IgD-negative memory B cell (primary cell): ENCODE results near the gene SV2C. TPM values are rescaled to one million over a fixed set of nuclear protein-coding genes. Genes with fewer than 3 reads are reported as not detected.
A peak's percentile ranks its signal among the peaks of the same experiment; 100 is the strongest.

Source experiments
- H3K27ac Mint-ChIP-seq, 3 donors: one replicate each; pipeline ENCODE4 v1.8.0; 2020 to 2022; ENCODE audit warnings: mild to moderate bottlenecking in 3 of 3, mixed read lengths in 3 of 3, moderate library complexity in 1 of 3
- H3K27me3 Mint-ChIP-seq: one replicate; pipeline ENCODE4 v1.8.0; 2021; ENCODE audit warnings: mixed read lengths
- H3K36me3 Mint-ChIP-seq: one replicate; pipeline ENCODE4 v1.8.0; 2020; ENCODE audit warnings: mild to moderate bottlenecking, mixed read lengths
- H3K4me1 Mint-ChIP-seq, 3 donors: one replicate each; pipeline ENCODE4 v1.8.0; 2020 to 2022; ENCODE audit warnings: mixed read lengths in 3 of 3, mild to moderate bottlenecking in 1 of 3
- H3K4me3 Mint-ChIP-seq, 4 donors: one replicate each; pipeline ENCODE4 v1.8.0; 2020 to 2022; ENCODE audit warnings: mild to moderate bottlenecking in 4 of 4, mixed read lengths in 4 of 4, moderate library complexity in 3 of 4
- H3K9me3 Mint-ChIP-seq, 3 donors: one replicate each; pipeline ENCODE4 v1.8.0; 2020 to 2021; ENCODE audit warnings: mixed read lengths in 3 of 3, mild to moderate bottlenecking in 1 of 3
- polyA plus RNA-seq: library from polyadenylated mRNA; unstranded; fragments of 300-500 nt; fragmentation: Illumina TruSeq; gene quantifications from one replicate; pipeline ENCODE4 v1.2.3, GENCODE V29; 2021

Gene SV2C
- polyA plus RNA-seq, 1 donor from 2014 or later = not detected

DNA sequence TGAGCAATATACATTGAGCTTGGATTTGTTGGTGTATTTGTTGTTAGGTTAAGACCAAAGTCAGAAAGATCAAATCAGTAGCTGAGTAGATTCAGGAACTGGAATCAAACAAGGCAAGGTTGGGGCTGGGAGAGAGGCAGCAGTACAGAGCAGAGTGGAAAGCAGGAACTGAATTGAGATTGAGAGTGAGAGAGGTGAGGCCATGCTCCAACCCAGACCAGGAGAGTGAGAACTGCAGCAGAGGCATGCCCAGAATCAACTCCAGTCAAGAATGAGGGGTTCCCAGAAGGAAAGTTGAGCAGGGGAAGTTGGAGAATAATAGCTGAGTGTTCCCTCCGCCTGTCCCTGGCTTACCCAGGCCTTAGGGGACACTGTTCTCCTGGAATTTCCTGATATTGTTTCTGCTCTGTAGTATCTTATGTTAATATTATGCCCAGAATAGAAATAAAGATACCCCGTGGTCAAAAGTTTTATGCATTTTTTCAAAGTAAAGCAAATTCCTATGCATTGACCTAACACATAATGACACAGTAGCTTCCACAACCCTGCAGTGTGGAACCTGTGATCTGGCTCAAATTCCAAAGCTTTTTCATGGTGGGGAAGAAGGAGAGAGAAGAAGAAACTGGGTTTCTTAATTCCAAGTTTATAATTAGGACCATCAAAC, 82.7 kb downstream of the SV2C start:
- peaks cover 0 to 3% (median 0%) of the 10 kb centered on the region in 3 donors for H3K9me3 Mint-ChIP-seq
- no peak overlapping the region for H3K4me3 Mint-ChIP-seq
- peaks cover 2% of the 10 kb centered on the region for H3K27me3 Mint-ChIP-seq
- H3K4me1 Mint-ChIP-seq = no peaks in the 10 kb centered on the region
- H3K36me3 Mint-ChIP-seq = no peaks in the 10 kb centered on the region
- H3K27ac Mint-ChIP-seq = peak overlapping the region in 1 of 3 donors; percentile 61

DNA sequence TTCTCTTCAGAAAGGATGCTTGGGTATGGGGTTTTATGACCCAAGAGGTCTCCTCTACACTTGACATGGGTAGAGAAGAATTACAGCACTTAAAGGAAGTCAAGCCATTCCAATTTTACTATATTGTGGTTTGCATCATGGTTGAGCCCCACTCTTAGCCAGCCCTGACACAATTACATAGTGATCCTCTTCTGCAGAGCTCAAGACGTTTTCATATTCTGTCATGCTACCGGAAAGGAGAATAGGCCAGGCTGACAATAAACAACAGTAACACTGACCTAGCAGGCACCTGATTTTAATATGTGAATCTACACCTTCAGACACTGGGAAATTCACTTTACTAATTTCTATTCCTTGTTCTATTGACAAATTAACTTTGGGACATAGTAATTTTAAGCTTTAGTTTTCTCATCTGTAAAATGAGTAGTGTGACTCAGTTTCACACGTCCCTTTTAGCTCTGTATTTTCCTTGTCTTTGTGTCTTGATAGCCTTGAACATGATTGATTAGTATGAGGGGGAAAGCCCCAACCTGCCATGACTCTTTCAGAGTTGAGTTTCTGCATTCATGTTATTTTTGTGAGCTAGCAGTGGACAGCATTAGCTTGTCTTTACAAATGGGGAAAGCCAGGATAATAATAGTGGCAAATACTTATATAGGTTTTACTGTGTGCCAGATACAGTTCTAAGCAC, 83.8 kb downstream of the SV2C start:
- H3K4me3 Mint-ChIP-seq = no peak overlapping the region
- peaks cover 2% of the 10 kb centered on the region for H3K27me3 Mint-ChIP-seq

DNA sequence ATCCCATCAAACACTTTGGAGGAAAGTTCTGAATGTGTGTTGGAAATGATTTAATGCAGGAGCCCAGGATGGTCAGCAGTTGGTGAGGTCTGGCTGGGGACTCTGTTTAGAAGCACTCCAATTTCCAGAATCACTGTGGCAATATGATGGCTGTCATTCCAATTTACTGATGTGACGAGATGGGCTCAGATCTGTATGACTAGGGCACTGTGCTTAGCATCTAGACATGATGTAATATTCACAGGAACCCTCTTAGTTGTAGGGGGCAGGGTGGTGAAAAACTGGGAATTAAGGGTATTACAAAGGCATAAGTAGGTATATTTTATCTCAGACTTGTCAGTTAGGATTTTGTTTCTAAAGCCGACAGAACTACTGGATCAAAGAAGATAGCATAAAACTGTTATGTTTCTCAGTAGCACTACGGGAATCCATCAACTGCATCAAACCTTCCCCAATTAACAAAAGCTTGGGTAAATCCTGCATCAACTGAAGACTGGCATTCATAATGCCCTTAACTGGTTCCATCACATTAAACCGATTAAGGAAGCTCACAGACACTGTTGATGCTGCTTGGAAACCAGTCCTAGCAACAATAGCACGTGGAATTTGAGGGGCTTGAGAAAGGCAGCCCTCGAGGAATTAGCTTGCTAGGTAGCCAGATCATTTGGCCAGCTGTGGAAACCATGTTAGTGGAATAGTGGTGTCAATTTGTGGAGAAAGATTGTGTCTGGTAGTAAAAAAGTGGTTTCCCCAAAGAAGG, 86.1 kb downstream of the SV2C start:
- no peaks in the 10 kb centered on the region for H3K36me3 Mint-ChIP-seq
- no peaks in the 10 kb centered on the region for H3K4me1 Mint-ChIP-seq
- peaks cover 0 to 3% (median 0%) of the 10 kb centered on the region in 3 donors for H3K9me3 Mint-ChIP-seq
- H3K27me3 Mint-ChIP-seq = peaks cover 2% of the 10 kb centered on the region
- H3K27ac Mint-ChIP-seq = no peak overlapping the region
- H3K4me3 Mint-ChIP-seq = no peak overlapping the region

More for the DNA sequence above, 83.8 kb downstream of the SV2C start:
- Mint-ChIP-seq H3K27ac (no peak overlapping the region), H3K9me3 (peaks cover 0 to 3% (median 0%) of the 10 kb centered on the region in 3 donors), H3K36me3 (no peaks in the 10 kb centered on the region), H3K4me1 (no peaks in the 10 kb centered on the region)

DNA sequence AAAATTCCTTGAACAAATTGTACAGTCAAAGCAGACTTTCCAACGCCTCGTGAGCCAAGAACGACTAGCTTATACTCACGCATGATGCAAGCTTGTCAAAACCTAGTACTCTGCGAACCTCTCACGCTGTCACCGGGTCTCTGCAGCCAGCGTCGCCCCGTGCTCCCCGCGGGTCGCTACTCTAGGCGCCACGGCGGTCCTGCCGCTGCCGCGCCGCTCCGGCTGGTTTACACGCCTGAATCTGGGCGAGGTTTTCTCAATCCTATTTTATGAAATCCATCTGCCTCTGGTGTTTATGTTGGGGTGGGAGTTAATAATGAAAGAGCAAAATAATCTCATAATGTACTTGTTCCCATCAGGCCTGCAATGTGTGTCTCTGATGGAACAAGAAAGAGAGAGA, 90.9 kb downstream of the SV2C start:
- Mint-ChIP-seq H3K4me3 (no peak overlapping the region), H3K36me3 (no peaks in the 10 kb centered on the region), H3K9me3 (no peaks in the 10 kb centered on the region), H3K27ac (no peak overlapping the region), H3K4me1 (peaks cover 0 to 14% (median 12%) of the 10 kb centered on the region in 3 donors), H3K27me3 (peaks cover 5% of the 10 kb centered on the region)

DNA sequence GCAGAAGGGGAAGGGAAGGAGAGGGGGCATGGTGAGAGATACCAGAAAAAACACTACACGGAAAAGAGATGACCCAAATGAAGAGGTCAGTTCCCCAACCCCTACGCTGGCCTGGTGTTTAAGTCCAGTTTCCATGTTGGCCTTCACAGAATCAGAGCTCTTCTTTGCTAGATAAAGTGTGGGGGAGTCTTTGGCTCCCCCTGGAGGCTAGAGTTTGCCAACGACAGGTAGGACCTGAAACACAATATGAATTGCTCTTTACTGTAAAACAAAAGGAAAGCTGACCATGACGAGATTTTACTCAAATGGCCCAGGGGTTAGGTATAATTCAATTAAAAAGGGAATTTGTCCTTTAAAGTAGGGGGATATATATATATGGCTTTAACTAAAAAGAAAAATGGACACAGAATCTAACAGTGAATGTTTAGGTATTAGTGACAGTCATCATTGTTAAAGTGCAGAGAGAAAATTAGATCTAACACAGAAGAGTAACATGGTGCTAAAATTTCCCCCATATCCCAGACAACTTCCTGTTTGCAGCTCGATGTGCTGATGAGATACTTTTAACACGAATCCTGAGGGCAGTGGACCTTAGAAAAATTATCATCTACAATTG, 92.0 kb downstream of the SV2C start:
- no peaks in the 10 kb centered on the region for H3K9me3 Mint-ChIP-seq
- H3K27ac Mint-ChIP-seq = no peak overlapping the region
- H3K27me3 Mint-ChIP-seq = peaks cover 5% of the 10 kb centered on the region
- peak overlapping the region in 1 of 4 donors; percentile 55 for H3K4me3 Mint-ChIP-seq
- peaks cover 0 to 14% (median 12%) of the 10 kb centered on the region in 3 donors for H3K4me1 Mint-ChIP-seq
- no peaks in the 10 kb centered on the region for H3K36me3 Mint-ChIP-seq

DNA sequence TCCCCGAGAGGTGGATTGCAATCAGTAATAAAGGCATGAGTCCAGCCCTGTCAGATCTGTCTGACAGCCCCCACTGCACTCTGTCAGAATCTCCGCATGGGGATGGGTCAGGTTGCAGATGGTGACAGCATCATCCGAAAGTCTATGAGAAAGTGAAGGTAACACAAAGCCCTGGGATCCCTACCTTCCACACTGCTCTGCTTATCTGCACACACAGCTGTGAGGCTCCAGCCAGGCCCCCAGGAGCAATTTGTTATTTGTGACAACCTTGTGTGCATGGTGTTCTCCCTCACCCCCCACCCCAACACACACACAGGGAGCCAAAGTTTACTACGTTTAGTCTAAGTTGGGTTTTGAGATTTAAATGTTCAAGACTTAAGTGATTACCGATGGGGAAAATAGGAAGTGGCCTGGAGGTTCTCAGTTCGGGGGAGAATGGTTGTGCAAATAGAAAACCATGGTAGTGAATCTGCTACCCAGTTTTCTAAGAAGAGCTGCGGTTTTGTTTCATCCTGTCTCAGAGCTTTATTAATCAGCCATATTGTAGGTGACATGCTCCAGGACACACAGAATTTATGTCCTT, 92.7 kb downstream of the SV2C start:
- H3K36me3 Mint-ChIP-seq = no peaks in the 10 kb centered on the region
- peaks cover 0 to 14% (median 12%) of the 10 kb centered on the region in 3 donors for H3K4me1 Mint-ChIP-seq
- no peaks in the 10 kb centered on the region for H3K9me3 Mint-ChIP-seq
- H3K27me3 Mint-ChIP-seq = peaks cover 5% of the 10 kb centered on the region
- H3K4me3 Mint-ChIP-seq = no peak overlapping the region
- H3K27ac Mint-ChIP-seq = peak overlapping the region in 1 of 3 donors; percentile 86

DNA sequence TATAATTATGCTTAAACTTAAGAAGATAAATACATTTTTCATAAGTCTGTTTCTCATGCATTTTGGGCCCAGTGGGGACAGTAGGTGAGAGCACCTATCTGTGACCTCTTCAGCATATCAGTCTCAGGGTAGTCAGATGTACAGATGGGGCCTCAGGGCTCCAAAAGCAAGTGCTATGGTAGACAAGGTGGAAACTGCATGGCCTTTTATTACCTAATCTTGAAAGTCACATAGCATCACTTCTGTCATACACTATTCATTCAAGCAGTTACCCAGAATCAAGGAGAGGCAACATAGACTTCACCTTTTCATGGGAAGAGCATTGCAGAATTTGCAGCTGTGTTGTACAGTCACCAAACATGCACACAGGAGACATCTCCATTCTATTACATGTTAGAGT, 94.8 kb downstream of the SV2C start:
- peaks cover 0 to 14% (median 12%) of the 10 kb centered on the region in 3 donors for H3K4me1 Mint-ChIP-seq
- no peaks in the 10 kb centered on the region for H3K9me3 Mint-ChIP-seq
- H3K27ac Mint-ChIP-seq = no peak overlapping the region
- H3K27me3 Mint-ChIP-seq = peaks cover 5% of the 10 kb centered on the region
- no peaks in the 10 kb centered on the region for H3K36me3 Mint-ChIP-seq
- H3K4me3 Mint-ChIP-seq = no peak overlapping the region

DNA sequence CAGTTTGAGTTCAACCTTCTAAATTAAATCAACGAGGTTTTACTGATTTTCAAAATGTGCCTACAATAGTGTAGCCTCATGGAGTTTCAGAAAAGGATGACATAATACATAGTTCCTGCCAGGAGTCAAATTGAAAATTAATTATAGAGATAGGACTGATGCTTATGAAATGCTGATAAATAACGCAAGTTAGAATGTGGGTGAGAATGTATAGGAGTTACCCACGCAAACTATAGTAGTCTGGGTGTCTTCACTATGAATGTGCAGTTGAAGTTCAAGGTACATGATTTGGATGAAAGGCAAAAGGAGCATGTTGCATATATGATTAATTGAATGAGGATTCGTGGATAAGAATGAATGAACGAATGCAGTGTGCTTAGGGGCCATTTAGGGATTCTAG, 95.7 kb downstream of the SV2C start:
- no peak overlapping the region for H3K4me3 Mint-ChIP-seq
- peaks cover 9% of the 10 kb centered on the region for H3K27me3 Mint-ChIP-seq
- H3K27ac Mint-ChIP-seq = no peak overlapping the region
- no peaks in the 10 kb centered on the region for H3K9me3 Mint-ChIP-seq
- peaks cover 0 to 14% (median 12%) of the 10 kb centered on the region in 3 donors for H3K4me1 Mint-ChIP-seq
- no peaks in the 10 kb centered on the region for H3K36me3 Mint-ChIP-seq

DNA sequence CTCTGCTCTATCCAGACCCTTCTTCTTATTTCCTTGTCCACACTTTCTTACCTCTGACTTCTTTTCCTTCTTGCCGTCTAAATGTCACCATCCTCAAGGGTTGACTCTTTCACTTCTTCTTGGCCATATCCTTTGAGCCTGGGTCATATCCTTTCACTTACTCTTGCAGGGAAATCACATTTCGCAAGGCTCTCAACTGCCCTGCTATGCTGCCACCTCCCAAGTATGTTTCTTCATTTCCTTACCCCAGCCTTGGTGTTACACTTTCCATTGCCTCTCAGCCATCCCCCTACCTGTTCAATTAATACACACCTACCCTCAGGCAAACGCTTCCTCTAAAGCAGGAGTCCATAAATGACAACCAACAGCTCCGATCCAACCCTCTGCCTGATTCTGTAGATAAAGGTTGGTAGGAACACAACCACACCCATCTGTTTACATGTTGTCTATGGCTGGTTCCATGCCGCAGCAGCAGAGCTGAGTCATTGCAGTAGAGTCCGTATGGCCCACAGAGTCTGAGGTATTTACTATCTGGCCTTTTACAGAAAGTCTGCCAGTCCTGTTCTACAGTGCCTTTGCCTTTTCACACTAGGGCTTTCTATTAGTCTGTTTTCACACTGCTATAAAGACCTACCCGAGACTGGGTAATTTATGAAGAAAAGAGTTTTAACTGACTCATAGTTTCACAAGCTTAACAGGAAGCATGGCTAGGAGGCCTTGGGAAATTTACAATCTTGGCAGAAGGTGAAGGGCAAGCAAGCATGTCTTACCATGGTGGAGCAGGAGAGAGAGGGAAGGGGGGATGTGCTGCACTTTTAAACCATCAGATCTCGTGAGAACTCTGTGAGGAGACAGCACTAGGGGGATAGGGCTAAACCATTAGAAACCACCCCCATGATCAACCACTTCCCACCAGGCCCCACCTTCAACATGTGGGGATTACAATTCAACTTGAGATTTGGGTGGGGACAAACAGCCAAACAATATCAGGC, 97.9 kb downstream of the SV2C start:
- Mint-ChIP-seq H3K4me1 (peaks cover 0 to 4% (median 2%) of the 10 kb centered on the region in 3 donors), H3K4me3 (no peak overlapping the region), H3K27ac (no peak overlapping the region), H3K36me3 (no peaks in the 10 kb centered on the region), H3K9me3 (peaks cover 0 to 2% (median 0%) of the 10 kb centered on the region in 3 donors), H3K27me3 (peaks cover 4% of the 10 kb centered on the region)

DNA sequence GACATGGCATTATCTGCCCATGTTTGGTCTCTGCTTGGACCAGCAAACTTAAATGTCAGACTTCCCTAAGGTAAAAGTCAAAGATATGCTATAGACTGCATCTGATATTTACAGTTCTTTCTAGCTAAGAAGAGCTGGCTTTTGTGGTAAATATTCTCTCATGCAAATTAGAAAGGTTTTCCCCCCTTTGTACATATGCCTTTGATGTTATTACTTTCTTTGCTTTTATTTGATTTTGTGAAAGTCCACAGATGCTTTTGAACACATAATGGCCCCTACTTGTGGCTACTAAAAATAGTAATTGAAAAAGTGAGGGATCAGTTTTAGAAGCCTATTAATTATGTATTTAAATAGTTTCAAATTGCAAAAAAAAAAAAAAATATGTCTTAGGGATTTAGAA, 104.2 kb downstream of the SV2C start:
- H3K4me1 Mint-ChIP-seq = no peaks in the 10 kb centered on the region
- H3K4me3 Mint-ChIP-seq = no peak overlapping the region
- H3K9me3 Mint-ChIP-seq = peaks cover 0 to 2% (median 0%) of the 10 kb centered on the region in 3 donors
- H3K36me3 Mint-ChIP-seq = no peaks in the 10 kb centered on the region
- H3K27me3 Mint-ChIP-seq = peaks cover 4% of the 10 kb centered on the region
- H3K27ac Mint-ChIP-seq = no peak overlapping the region

DNA sequence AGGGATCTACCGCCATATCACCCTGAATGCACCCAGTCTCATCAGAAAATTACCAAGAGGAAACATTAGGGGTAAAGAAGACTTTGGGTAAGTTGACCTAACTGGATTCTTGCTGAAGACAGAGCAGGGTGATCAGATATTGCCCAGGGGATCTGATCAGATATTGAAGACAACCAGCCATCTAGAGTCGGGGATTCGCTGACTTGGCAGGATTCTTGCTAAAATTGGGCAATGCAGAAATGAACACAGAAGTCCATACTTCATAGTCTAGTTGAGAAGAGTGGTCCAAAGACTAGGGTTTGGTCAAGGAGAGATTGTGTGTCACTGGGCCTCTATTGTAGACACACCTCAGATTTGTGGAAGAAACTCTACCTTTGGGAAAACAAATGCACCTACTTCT, 107.2 kb downstream of the SV2C start:
- Mint-ChIP-seq H3K4me3 (no peak overlapping the region), H3K9me3 (peaks cover 0 to 2% (median 0%) of the 10 kb centered on the region in 3 donors), H3K27ac (peak overlapping the region in 1 of 3 donors; percentile 35), H3K4me1 (no peaks in the 10 kb centered on the region), H3K36me3 (no peaks in the 10 kb centered on the region), H3K27me3 (no peaks in the 10 kb centered on the region)

DNA sequence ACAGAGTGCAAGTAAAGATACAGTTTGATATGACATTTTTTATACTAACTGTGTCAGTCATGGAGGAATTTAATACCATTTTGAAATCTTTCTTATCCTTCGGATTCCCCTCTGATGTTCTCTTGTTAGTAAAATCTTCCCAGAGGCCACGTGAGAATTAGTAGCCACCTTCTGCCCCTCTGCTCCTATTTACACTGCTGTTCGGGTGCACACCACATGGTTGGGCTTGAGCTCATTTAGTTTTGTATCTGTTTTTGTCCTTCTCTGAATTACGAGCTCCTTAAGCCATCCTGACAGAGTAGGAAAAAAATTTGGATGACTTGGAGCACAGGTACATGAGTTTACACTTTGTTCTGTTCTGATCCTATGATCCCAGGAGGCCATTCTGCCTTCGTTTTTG, 109.7 kb downstream of the SV2C start:
- H3K36me3 Mint-ChIP-seq = no peaks in the 10 kb centered on the region
- H3K4me3 Mint-ChIP-seq = no peak overlapping the region
- H3K9me3 Mint-ChIP-seq = peaks cover 0 to 2% (median 0%) of the 10 kb centered on the region in 3 donors
- H3K27ac Mint-ChIP-seq = no peak overlapping the region
- H3K27me3 Mint-ChIP-seq = peaks cover 4% of the 10 kb centered on the region
- no peaks in the 10 kb centered on the region for H3K4me1 Mint-ChIP-seq

DNA sequence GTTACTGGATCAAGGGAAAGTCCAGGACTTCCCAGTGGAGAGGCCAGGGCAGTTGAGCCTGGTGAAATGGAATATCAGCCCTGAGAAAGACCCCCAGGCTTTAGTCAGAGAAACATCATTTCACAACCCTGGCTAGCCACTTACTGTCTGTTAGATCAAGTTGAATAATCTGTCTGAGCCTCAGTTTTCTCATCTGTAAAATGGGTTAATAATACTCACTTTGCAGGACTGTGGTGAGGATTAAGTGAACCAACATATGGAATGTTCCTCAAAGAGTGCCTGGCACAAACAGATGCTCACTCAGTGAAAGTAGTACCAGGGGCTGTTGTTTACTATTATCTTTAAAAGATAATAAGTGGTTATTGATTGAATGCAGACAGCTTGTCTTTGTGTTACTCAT, 110.5 kb downstream of the SV2C start:
- Mint-ChIP-seq H3K36me3 (no peaks in the 10 kb centered on the region), H3K4me1 (no peaks in the 10 kb centered on the region), H3K27ac (no peak overlapping the region), H3K9me3 (peaks cover 0 to 2% (median 0%) of the 10 kb centered on the region in 3 donors), H3K27me3 (peaks cover 4% of the 10 kb centered on the region), H3K4me3 (no peak overlapping the region)

DNA sequence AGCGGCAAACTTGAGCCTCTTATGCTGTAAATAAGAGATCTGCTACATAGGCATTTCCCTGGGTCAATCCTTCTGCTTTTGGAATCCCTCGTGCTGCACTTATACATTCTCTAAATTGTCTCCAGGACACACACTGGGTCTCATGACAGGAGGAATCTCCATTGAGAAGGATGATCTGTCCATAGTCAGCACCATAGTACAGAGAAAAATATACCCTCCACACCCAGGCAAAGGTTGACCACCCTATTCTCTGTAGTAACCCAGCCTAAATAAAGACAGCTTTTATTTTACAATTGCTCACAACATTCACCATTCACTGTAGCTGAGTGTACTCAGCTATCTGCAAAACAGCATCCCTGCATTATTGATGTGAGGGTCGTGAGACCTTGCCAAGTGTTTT, 111.2 kb downstream of the SV2C start:
- no peaks in the 10 kb centered on the region for H3K4me1 Mint-ChIP-seq
- no peaks in the 10 kb centered on the region for H3K36me3 Mint-ChIP-seq
- H3K4me3 Mint-ChIP-seq = no peak overlapping the region
- peaks cover 0 to 2% (median 0%) of the 10 kb centered on the region in 3 donors for H3K9me3 Mint-ChIP-seq
- H3K27me3 Mint-ChIP-seq = peaks cover 4% of the 10 kb centered on the region
- H3K27ac Mint-ChIP-seq = no peak overlapping the region
